Limb (tissue), 2 donors: ENCODE results near the gene LRP2.
"Not testable (repeated sequence)": the region's sequence is repeated elsewhere in the genome, so short reads cannot be mapped to it uniquely, and the experiment has no call there.

ENCODE experiments used
- DNase-seq, 2 donors: peaks; one replicate each; pipeline ENCODE4 v3.0.0-alpha.2; 2016; ENCODE audit errors: extremely low spot score in 2 of 2

Gene LRP2

DNA sequence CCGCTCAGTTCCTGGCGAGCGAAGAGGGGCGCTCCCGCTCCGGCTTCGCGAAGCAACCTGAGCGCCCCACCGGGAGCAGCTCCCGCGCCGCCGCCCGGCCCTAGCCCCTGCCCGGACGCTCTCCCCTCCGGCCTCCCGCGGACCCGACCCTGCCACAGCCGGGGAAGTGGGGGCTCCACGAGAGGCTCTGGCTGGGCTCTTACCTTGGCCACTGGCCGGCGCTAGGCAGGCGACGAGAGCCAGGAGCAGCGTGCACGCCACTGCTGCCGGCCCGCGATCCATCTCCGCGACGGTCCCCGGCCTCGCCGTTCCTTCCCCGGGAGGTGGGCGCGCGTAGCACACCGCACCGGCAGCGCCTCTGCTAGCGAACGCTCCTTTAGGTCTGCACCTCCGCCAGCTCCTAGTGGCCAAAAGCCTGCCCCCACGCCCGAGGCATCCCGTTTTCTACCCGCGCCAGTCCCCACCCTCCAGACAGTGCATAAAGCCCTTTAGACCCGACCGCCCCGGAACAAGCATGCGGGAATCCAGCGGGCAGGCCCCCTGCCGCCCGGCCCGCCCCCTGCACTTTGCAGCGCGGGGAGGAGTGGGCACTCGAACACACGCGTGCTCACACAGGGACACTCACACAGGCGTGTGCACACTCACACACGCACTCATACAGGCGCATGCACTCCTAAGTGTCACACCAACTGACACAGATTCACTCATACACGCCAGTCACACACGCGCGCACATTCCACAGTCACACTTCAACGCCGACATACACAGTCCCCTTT is at the start of gene LRP2:
Gene LRP2 (minus strand): TSS at position 417 of the 776 bp plus-strand sequence. CDS start 135 bp downstream, at position 282.
- peak in 1 of 2 donors; percentile 64 for DNase-seq

DNA sequence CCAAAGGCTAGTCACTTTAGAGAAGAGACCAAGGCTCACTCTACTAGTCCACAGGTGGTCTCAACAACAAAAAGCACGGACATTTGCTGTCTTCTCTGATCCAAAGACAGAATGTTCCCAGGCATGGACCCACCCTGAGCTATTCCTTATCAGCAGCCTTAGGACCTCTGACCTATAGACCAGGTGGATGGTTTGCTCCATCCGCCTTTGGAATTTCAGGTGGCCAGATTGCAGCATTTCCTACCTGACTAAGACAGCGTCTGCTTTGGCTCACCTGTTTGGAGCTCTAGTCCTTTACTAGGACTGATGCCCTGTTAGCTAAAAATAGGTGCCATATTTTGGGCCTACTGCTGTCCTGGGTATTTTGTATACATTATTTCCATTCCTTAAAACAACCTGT is 44.6 kb upstream of the LRP2 start:
- no peak for DNase-seq

DNA sequence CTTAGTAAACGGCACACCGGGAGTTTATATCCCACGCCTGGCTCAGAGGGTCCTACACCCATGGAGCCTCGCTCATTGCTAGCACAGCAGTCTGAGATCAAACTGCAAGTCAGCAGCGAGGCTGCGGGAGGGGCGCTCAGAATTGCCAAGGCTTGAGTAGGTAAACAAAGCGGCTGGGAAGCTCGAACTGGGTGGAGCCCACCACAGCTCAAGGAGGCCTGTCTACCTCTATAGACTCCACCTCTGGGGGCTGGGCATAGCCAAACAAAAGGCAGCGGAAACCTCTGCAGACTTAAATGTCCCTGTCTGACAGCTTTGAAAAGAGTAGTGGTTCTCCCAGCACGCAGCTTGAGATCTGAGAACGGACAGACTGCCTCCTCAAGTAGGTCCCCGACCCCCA is 37.2 kb upstream of the LRP2 start:
- not testable (repeated sequence) for DNase-seq

DNA sequence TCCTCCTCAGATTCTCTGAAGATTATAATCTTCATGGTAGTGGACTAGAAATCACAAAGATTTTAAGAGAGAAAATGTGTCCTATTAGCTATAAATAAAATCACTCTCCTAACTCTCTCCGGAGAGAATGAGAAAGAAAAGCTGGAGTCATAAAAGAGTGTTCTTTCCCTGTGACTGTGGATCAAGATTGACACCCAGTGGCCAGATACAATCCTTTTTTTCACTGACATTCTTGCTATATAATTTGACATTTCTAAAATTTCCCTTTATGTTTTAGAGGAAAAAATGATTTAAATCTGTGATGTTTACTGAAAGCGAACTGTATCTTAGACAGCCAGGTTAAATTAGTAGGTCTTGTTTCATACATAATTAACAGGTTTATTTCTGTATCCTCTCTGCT is 35.4 kb upstream of the LRP2 start:
- no peak for DNase-seq

DNA sequence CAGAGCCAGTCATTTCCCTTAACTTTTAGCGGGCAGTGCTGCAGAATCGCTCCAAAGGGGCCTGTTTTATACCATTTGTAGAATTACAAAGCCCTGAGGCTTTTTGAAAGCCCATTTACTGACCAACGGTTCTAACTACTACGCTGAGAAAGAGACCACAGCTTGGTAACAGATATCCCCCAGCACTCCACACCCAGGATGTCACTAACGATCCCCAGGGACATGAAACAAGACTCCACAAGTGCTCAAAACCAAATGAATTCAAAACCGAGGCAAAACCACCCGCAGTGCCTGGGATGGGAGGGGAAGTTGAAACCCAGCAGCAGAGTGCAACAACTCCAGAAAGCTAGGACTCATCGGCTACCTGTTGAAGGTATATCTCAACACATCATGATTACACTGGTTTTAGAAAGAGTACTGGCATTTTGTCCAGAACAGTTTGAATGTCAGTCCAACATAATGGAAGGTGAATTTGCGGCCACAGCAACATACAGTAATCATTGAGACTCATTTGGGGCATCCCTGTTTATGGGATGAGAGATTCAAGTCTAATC is 33.6 kb upstream of the LRP2 start:
- DNase-seq: no peak

DNA sequence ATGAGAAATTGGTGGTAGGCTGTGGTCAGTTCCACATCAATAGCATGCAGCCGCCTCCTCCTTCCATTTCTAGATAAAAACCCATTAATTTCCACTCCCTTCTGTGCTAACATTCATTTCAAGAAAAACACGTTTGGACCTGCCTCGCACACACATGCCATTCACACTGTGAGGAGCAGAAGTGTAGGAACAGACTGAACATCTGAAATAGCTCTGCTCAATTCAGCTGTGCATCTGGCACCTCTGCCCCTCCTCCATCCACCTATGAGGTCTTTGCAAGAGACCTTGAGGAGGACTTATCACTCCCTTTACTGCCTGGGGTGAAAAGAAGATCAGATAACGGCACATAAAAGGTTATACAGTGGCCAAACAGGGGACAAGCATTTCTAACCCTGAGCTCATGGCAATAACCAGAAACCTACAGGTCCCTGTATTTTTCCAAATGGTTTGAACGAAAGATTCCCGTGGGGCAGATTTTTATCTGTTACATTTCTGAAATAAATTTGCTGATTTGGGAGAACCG is 30.8 kb upstream of the LRP2 start:
- no peak for DNase-seq

DNA sequence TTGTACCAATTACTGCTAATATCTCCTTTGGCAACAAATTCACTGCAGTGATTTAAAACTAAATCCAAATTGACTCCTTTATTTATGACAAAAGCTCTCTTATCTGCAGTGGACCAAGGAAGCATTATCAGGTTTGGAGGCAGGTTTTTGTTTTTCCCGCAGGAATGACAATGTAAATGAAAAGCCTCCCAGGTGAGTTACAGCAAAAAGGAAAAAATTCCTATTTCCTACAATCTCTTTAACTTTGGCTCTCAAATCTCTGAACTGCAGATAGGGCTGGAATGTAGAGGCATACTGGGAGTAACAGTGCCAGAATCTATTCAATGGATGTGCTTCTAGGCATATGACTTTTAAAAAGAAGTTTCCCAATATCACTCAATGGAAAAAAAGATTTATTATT is 28.9 kb upstream of the LRP2 start:
- no peak for DNase-seq

DNA sequence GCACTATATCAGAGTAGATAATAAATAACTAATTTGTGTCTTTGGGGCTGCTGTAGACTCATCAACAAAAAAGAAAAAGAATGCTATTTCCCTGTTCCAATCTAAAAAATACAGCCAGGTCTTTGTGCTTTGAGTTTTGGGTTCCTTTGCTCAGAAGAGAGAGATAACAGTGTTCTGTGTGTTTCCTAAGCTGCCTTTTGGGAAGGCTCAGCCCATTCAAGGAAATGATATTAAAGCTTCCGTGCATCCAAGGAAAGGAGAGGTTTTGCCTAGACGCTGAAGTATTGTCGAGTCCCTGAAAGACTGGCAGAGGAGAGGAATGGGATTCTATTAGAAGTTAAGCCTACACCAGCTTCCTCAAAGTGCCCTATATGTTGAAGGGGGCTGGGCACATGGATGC is 25.8 kb upstream of the LRP2 start:
- DNase-seq: no peak

DNA sequence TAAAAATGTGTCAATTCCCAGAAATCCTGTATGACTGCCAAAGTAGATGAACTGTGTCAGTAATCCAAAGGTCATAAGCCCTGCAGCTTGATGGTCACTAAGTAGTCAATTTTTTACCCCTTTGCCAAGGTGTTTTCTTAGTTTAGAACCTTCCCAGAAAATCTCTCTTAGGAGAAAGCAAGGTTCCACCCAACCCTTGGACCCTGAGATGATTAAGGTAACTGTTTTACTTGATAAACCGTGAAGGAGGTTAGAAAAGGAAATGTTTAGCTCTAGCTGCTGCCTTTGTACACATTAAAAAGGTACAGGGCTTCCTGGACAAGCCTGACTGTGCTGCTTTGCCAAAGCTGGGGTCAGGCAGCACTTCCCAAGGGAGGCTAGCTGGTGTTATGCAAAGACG is 24.4 kb upstream of the LRP2 start:
- no peak for DNase-seq

DNA sequence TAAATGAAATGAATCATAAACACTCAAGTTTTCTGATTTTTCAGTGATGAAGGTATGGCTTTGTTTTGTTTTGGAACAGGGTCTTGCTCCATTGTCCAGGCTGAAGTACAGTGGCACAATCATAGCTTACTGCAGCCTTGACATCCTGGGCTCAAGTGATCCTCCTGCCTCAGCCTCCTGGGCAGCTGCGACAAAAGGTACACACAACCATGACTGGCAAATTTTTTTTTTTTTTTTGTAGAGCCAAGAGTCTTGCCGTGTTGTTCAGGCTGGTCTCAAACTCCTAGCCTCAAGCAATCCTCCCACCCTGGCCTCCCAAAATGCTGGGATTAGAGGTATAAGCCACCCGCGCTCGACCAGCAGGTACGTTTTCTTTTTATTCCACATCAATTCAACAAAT is 22.5 kb upstream of the LRP2 start:
- DNase-seq: no peak

DNA sequence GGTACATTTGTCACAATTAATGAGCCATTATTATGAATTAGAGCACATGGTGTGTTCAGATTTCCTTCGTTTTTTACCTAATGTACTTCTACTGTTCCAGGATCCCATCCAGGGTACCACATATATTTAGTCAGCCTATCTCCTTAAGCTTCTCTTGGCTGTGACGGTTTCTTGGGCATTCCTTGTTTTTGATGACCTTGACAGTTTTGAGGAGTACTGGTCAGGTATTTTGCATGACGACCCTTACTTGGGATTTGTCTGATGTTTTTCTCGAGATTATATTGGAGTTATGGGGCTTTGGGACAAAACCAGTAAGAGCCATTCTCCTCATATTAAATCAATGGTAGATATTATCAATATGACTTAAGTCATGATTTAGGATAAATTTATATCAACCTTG is 10.2 kb upstream of the LRP2 start:
- DNase-seq: no peak

DNA sequence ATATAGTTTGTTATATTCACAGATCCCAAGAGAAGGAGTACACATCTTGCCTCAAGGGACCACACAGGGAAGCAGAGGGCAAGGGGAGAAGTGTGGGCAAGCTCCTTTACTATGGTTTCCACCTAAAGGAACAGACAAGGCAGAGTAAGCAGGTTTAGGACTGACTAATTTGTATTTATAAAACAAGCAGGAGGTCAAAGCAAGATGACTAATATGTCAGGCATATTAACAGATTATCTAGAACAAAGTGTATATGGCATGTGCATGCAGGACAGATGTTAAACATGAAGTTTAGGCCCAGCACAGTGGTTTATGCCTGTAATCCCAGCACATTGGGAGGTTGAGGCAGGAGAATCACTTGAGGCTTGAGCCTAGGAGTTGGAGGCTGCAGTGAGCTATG is 3.7 kb upstream of the LRP2 start:
- no peak for DNase-seq

DNA sequence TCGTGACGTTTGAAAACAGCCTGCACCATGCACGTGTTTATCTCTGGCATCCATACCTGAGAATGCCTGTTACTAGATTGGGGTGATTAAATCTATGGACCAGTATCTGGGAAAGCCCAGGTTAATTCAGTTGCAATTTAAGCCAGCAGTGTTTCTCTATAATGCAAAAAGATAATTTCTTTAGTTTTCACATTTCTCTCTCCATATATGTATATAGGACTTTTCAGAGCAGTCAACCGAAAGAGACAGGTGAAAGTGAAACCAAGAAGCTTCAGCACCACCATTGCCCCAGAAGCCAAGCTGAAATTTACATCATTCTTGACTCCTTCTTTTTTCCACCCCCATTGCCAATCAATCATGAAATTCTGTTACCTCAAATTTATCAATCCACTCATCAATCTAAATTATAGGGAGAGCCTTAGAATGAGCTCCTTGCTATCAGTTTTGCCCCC is 2.7 kb upstream of the LRP2 start:
- no peak for DNase-seq

DNA sequence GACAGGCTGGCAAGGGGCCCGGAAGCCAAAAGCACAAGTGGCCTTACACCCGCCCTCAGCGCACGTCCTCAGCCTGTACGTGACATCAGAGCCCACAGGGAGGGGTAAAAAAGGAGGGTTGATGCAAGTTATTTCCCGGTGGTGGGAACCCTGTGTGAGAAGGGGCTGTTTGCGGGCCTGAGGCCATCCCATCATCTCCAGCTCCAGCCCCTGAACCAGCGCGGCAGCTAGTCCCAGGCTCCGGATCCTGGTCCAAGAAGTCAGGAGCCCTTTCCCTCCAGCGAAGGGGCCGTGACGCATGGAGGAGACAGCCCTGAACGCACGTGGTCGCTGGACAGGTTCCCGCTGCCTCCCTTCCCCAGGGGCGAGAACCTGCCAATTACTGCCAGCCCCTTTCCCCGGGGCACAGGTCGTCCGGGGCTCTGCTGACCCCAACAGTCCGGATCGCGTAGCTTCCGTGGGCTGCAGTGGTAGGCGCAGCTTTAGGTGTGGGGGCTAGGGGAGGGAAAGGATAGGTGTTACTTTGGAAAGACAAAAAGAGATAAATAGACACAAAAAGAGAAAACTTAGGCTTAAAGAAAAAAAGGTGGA is 1.3 kb upstream of the LRP2 start:
- peak in 1 of 2 donors; percentile 61 for DNase-seq

DNA sequence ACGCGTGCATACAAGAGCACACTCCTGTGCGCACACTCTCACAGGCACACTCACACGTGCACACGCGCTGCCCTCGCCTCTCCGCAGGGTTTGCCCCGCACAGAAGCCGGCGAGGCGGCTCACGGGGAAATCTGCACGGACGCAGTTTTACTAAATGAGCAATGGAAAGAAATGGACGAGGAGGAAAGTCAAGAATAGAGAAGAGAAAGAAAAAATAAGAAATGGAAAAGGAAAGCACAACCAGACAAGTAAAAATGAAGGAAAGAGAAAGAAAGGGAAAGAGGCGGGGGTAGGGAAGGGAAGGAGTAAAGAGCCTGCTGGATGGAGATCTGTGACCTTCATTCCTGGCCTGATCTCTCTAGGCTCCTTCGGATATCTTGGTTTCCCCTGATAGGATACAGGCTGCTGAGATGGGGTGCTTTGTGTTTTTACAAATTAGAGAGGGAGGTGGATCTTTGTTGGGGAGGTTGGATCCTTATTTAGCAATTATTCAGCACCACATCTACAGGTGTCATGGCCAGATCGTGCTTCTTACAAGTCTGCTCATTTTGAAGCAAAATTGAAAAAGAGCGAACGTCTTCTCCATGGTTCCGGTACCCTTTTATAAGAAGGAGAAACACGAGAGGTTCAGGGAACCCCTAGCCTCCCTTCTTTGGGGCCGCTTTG is 693 bp upstream of the LRP2 start:
- DNase-seq: no peak

DNA sequence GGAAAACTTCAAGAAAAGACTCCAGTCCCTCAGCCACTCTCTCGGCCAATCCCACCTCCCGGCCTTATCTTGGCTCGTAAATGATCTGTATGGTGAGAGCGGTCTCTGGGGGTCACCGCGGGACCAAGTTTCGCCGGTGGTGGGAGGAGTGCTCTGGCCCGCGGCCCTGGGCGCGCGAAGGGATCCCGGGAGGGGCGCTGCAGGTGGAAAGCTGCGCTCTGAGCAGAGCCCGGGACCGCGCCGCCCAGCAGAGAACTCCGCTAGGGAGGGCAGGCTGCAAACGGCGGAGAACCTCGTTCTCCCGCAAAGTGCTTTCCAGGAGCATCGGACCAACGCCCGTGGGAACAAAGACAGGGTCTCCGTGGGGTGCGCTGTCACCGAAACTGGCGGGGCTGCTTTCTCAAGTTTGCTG is 622 bp downstream of the LRP2 start:
- DNase-seq: peak in 1 of 2 donors; percentile 58

DNA sequence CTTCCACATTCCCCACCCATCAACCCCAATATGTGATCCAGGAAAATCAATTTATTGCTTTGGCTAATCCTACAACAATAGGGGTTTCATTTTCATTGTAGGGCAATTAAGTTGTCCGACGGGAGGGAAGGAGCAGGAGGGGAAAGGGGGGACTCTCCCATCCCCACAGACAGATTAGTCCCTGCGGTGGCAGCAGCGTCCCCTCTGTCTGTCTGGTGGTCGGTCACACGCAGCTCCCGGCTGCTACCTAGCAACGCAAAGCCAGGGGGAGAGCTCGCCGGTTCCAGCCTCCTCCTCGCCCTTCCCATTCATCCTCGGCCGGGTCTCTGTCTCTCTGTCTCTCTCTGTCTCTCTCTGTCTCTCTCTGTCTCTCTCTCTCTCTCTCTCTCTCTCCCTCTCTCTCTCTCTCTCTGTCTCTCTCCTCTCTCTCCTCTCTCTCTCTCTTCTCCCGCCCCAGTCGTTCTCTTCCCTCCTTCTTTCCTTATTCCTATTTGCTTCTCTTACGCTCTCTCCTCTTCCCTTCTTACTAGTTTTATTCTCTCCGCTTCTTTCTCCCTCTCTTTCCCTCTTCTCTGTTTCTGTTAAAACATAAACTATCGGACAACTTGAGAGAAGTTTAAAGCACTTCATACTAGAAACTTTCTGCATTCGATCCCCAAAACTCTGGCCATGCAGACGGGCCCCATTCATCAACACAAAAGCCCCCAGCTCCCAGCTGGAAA is 1.2 kb downstream of the LRP2 start:
- DNase-seq: peak in 1 of 2 donors; percentile 45

DNA sequence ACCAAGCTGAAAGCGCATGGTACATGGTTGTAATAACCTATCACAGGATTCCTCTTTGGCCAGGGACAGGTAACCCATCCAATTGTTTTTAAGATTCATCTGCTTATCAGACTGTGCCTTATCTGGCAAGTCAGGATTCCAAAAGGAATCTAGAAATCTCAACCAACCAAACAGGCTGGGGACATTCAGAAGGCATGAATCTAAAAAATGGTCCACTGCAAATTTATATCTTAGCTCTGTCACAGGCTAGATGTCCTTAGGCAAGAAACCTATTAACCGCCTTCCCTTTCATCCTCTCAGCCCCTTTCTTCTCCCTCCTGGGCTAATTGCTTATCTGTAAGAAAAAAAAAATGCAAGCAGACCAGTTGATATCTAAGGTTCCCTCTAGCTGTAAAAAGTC is 4.3 kb downstream of the LRP2 start:
- DNase-seq: no peak

DNA sequence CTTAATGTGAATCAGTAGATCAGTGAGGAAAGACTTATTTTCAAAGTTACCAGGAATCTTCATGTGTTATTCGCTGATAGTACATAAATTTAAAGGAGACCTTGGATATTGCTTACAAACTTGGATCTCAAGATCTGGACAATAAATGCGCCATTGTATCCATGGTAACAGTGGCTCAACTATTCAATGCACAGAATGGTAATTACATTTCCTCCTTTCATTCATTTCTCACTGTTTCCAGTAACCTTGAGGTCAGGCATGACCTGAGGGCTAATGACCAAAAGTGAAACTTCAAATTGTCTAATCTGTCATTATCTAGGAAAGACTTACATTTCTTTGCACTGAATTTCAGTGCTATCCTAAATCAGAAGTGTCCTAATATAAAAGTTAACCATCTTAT is 8.1 kb downstream of the LRP2 start:
- no peak for DNase-seq

DNA sequence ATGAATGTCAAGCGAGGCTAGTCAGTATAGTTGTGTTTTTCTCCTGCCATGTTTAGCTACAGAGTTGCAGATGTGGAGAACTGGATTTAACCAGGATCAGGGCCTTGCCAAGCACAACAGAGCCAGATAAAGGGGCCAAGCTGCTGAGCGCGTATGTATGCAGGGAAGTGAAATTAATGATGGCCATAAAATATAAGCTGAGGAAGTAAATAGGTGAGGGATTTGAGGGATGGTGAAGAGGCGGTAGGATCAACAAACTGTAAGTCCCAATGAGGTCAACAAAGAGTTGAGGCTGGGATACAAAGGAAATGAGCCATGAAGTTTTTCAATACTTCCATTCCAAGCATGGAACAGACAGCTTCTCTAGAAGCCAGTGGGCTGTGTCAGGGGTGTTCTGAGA is 10.6 kb downstream of the LRP2 start:
- no peak for DNase-seq

DNA sequence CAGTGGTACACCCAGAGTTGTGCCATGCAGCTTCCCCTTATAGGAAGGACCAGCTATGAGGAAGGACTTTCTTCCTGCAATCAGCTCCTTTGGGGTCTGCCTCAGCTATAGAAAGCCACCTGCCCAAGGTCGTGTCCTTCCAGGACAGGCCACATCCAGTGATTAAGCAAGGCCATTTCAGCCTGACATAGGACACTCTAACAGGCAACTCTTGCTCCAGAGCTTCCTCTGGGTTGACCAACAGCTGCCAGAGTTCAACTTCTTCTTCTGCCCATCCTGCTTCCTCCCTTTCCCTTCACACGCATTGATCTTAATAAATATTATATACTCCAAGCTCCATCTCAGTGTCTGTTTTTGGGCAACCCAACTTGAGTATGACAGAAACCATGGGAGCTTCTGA is 12.8 kb downstream of the LRP2 start:
- DNase-seq: no peak
